H1 (cell line): ENCODE data around the gene HIPK2. TPM values are rescaled to one million over a fixed set of nuclear protein-coding genes. Genes with fewer than 3 reads are reported as not detected.

Experiments used
- CTCF ChIA-PET: fragments of 300-600 bp; sonication (Branson Sonifier 250); formaldehyde crosslinking; loops from one replicate; lab custom pipeline; 2021; ENCODE audit not compliant: partially characterized antibody; lab: Charles Lee
- POLR2A ChIA-PET: fragments of 300-600 bp; sonication (Branson Sonifier 250); formaldehyde crosslinking; loops from one replicate; lab custom pipeline; 2021; ENCODE audit warnings: inconsistent platforms; ENCODE audit not compliant: partially characterized antibody; lab: Charles Lee
- DNase-seq, 2 experiments: peaks; one replicate each; pipeline versions ENCODE4 v3.0.0 to v3.0.0-alpha.2; 2010 to 2022; ENCODE audit warnings: low spot score in 2 of 2, low read depth in 1 of 2, mixed read lengths in 1 of 2
- FAIRE-seq: peaks from 2 replicates; lab custom pipeline; 2011; peaks lifted over from hg19 to GRCh38; lab: Jason Lieb, UNC
- H2AFZ ChIP-seq: 2 replicates; pipeline ENCODE4 v1.8.1; 2012; ENCODE audit warnings: low read length, inconsistent platforms
- H2AK5ac ChIP-seq: 2 replicates; pipeline ENCODE4 v1.6.1; 2013; ENCODE audit warnings: low read depth, low read length
- H2BK120ac ChIP-seq: replicated peaks from 2 replicates; pipeline ENCODE3; 2013; ENCODE audit warnings: low read depth, low read length, inconsistent platforms
- H2BK12ac ChIP-seq: 2 replicates; pipeline ENCODE4 v1.6.1; 2013; ENCODE audit warnings: low read depth, low read length
- H2BK15ac ChIP-seq: 2 replicates; pipeline ENCODE4 v1.6.1; 2013; ENCODE audit warnings: low read length
- H2BK20ac ChIP-seq: 2 replicates; pipeline ENCODE4 v1.6.1; 2013; ENCODE audit warnings: low read length
- H2BK5ac ChIP-seq: 2 replicates; pipeline ENCODE4 v1.6.1; 2013; ENCODE audit warnings: low read depth, low read length
- H3K14ac ChIP-seq: 2 replicates; pipeline ENCODE4 v1.6.1; 2013; ENCODE audit warnings: inconsistent platforms; ENCODE audit not compliant: insufficient read length
- H3K18ac ChIP-seq: 2 replicates; pipeline ENCODE4 v1.6.1; 2013; ENCODE audit warnings: low read length; ENCODE audit errors: extremely low read depth
- H3K23ac ChIP-seq: 2 replicates; pipeline ENCODE4 v1.6.1; 2013; ENCODE audit warnings: inconsistent platforms; ENCODE audit not compliant: insufficient read length
- H3K23me2 ChIP-seq: 2 replicates; pipeline ENCODE4 v1.6.1; 2013; ENCODE audit warnings: low read depth, low read length
- H3K27ac ChIP-seq: 2 replicates; pipeline ENCODE4 v1.6.1; 2011; ENCODE audit warnings: low read depth, low read length, inconsistent platforms
- H3K27me3 ChIP-seq, 4 experiments: replicated peaks in 1 of 4; 1 replicate in 1 of 4; 2 replicates in 3 of 4; pipeline versions ENCODE4 v1.6.1 to v1.8.1; 2011 to 2013; ENCODE audit warnings: low read length in 3 of 4, mild to moderate bottlenecking in 3 of 4, inconsistent platforms in 2 of 4, mixed read lengths in 2 of 4, moderate library complexity in 1 of 4; ENCODE audit not compliant: control insufficient read depth in 3 of 4, insufficient read depth in 3 of 4; ENCODE audit errors: extremely low read depth in 1 of 4
- H3K36me3 ChIP-seq, 4 experiments: 2 replicates each; pipeline versions ENCODE4 v1.6.1 to v1.8.1; 2011 to 2013; ENCODE audit warnings: mild to moderate bottlenecking in 4 of 4, low read length in 3 of 4, moderate library complexity in 2 of 4, control low read depth in 1 of 4, inconsistent platforms in 1 of 4; ENCODE audit not compliant: insufficient read depth in 4 of 4, control insufficient read depth in 2 of 4
- H3K4ac ChIP-seq: replicated peaks from 2 replicates; pipeline ENCODE3; 2013; ENCODE audit warnings: low read length, low read depth, mixed read lengths, inconsistent platforms; ENCODE audit not compliant: insufficient read length
- H3K4me1 ChIP-seq, 4 experiments: replicated peaks in 1 of 4; 1 replicate in 1 of 4; 2 replicates in 3 of 4; pipeline versions ENCODE4 v1.6.1 to v1.8.1; 2011 to 2013; ENCODE audit warnings: low read length in 3 of 4, inconsistent platforms in 2 of 4, mixed read lengths in 1 of 4; ENCODE audit not compliant: insufficient read depth in 4 of 4, control insufficient read depth in 3 of 4
- H3K4me2 ChIP-seq, 2 experiments: 2 replicates each; pipeline versions ENCODE4 v1.6.1 to v1.8.1; 2011 to 2013; ENCODE audit warnings: low read depth in 2 of 2, low read length in 2 of 2, control low read depth in 1 of 2, inconsistent platforms in 1 of 2, mild to moderate bottlenecking in 1 of 2; ENCODE audit not compliant: insufficient read depth in 1 of 2
- H3K4me3 ChIP-seq, 4 experiments: fragments of 200-600, 300-600 bp in 1 of 4; sonication (generic), shearing (Covaris generic), sonication (Bioruptor Twin) in 1 of 4; 2 replicates each; pipeline versions ENCODE4 v1.5.1 to v1.8.1; 2011 to 2016; ENCODE audit warnings: low read length in 4 of 4, low read depth in 3 of 4, control low read depth in 2 of 4, inconsistent platforms in 2 of 4, mild to moderate bottlenecking in 2 of 4, mixed read lengths in 1 of 4, moderate library complexity in 1 of 4; ENCODE audit not compliant: insufficient read depth in 2 of 4; ENCODE audit errors: extremely low read depth in 1 of 4
- H3K56ac ChIP-seq: replicated peaks from 2 replicates; pipeline ENCODE3; 2013; ENCODE audit warnings: low read depth, mild to moderate bottlenecking, mixed read lengths, low read length, inconsistent platforms; ENCODE audit not compliant: insufficient read length
- H3K79me1 ChIP-seq: 2 replicates; pipeline ENCODE4 v1.6.1; 2013; ENCODE audit warnings: low read depth, low read length, control low read depth
- H3K79me2 ChIP-seq, 2 experiments: 2 replicates each; pipeline versions ENCODE4 v1.6.1 to v1.8.1; 2012 to 2013; ENCODE audit warnings: low read length in 2 of 2, mild to moderate bottlenecking in 2 of 2, inconsistent platforms in 1 of 2; ENCODE audit not compliant: insufficient read depth in 2 of 2, control insufficient read depth in 1 of 2
- H3K9ac ChIP-seq, 4 experiments: replicated peaks in 1 of 4; 1 replicate in 1 of 4; 2 replicates in 3 of 4; pipeline versions ENCODE4 v1.6.1 to v1.8.1; 2011 to 2013; ENCODE audit warnings: low read depth in 3 of 4, low read length in 3 of 4, control low read depth in 2 of 4, mild to moderate bottlenecking in 2 of 4, moderate library complexity in 2 of 4, inconsistent platforms in 1 of 4; ENCODE audit errors: extremely low read depth in 1 of 4
- H3K9me3 ChIP-seq, 2 experiments: 2 replicates each; pipeline versions ENCODE4 v1.6.1 to v1.8.1; 2012 to 2013; ENCODE audit warnings: mild to moderate bottlenecking in 2 of 2, moderate library complexity in 2 of 2, control low read depth in 1 of 2, inconsistent platforms in 1 of 2, low read depth in 1 of 2, low read length in 1 of 2, mixed read lengths in 1 of 2; ENCODE audit not compliant: insufficient read depth in 2 of 2
- H4K20me1 ChIP-seq, 2 experiments: replicated peaks in 1 of 2; 2 replicates each; pipeline versions ENCODE3 to v1.8.1; 2011 to 2013; ENCODE audit warnings: inconsistent platforms in 2 of 2, low read length in 2 of 2, mild to moderate bottlenecking in 1 of 2; ENCODE audit not compliant: insufficient read depth in 2 of 2, control insufficient read depth in 1 of 2
- H4K5ac ChIP-seq: 2 replicates; pipeline ENCODE4 v1.6.1; 2013; ENCODE audit warnings: low read length, low read depth, mixed read lengths, inconsistent platforms; ENCODE audit not compliant: insufficient read length
- H4K8ac ChIP-seq: 2 replicates; pipeline ENCODE4 v1.8.0; 2013; ENCODE audit warnings: mild to moderate bottlenecking, moderate library complexity, low read length, inconsistent platforms; ENCODE audit not compliant: insufficient read depth; ENCODE audit errors: extremely low read depth
- H4K91ac ChIP-seq: replicated peaks from 2 replicates; pipeline ENCODE3; 2013; ENCODE audit warnings: low read length, mixed read lengths, inconsistent platforms; ENCODE audit not compliant: insufficient read length
- WGBS, 2 experiments: shearing (Covaris generic) in 1 of 2; methylation state at CpG; one replicate each; pipeline versions ENCODE4 v1.1.6 to v1.1.7; 2013 to 2015; ENCODE audit warnings: low lambda C conversion rate in 2 of 2, mixed read lengths in 2 of 2, inconsistent platforms in 1 of 2, low coverage in 1 of 2, missing lambda C conversion rate in 1 of 2; ENCODE audit not compliant: insufficient replicate concordance in 2 of 2, insufficient coverage in 1 of 2, insufficient read length in 1 of 2; ENCODE audit errors: extremely low coverage in 1 of 2, missing lambda C conversion rate in 1 of 2; 5-methylcytosine and 5-hydroxymethylcytosine counted together
- polyA plus RNA-seq, 7 experiments: library from polyadenylated mRNA; depleted of rRNA in 3 of 7; stranded (reverse) in 5 of 7; unstranded in 2 of 7; fragments of >200 nt in 5 of 7; fragments of 200-250 nt in 2 of 7; gene quantifications; 1 replicate in 5 of 7; 2 replicates in 1 of 7; 4 replicates in 1 of 7; pipeline versions ENCODE4 v1.2.1 to v1.2.3, GENCODE V29; 2011 to 2013; ENCODE audit warnings: missing spikeins in 2 of 7, mixed read lengths in 2 of 7
- total RNA-seq: library from RNA; stranded (reverse); fragmentation: NEBNext Ultra II Directional; extraction: Animal tissue kit (Norgen Biotek cat#: 25700); gene quantifications from 2 replicates; pipeline ENCODE4 v1.2.1, GENCODE V29; 2021

The HIPK2 gene
- total and polyA plus RNA-seq, 2 of the 8 experiments (the other 6 are each of a cell fraction or from before 2014, with no cell fraction given), result 8.3 to 24.3 TPM

DNA sequence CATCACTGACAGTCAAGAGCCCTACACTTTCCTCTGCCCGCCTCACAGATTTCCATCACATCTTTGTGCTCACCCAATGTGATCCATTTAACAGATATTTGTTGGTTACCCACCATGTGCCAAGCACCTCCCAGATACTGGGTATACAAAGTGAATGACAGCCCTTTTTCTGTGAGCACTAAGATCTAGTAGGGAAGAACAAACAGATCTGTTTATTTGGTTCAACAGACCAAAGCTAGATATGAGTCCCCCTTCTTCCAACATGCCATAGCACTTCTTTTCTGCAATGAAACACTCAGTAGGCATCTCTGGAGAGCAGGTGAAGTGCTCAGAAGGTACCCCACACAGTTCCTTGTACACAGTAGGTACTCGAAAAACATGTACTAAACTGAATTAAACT is 101.4 kb downstream of the HIPK2 start:
- no peak overlapping the region for H2AFZ ChIP-seq
- H2BK5ac ChIP-seq, result no peak overlapping the region
- no peaks in the 10 kb centered on the region for H3K23me2 ChIP-seq
- FAIRE-seq (no peak), DNase-seq (no peak)
- H4K5ac ChIP-seq, result no peak overlapping the region
- no peak overlapping the region for H3K14ac ChIP-seq
- H4K91ac ChIP-seq, result no peak overlapping the region
- ChIA-PET POLR2A (no interaction called here), CTCF (no interaction called here)
- H3K36me3 ChIP-seq, result no peaks in the 10 kb centered on the region
- no peaks in the 10 kb centered on the region; a peak in 1 of 4 replicates for H3K79me2 ChIP-seq
- no peak overlapping the region for H3K4me3 ChIP-seq
- 81% methylated on average over 2 of the region's 2 CpGs; no CpG with 5 or more reads in 1 of the 2 experiments for WGBS, 2 experiments
- no peaks in the 10 kb centered on the region for H3K27me3 ChIP-seq
- no peak overlapping the region for H3K18ac ChIP-seq
- H2BK120ac ChIP-seq, result no peak overlapping the region
- H3K4me1 ChIP-seq, result peaks cover 0 to 17% (median 8%) of the 10 kb centered on the region in 4 experiments; a peak in 4 of 7 replicates
- H3K27ac ChIP-seq, result no peak overlapping the region
- H3K9ac ChIP-seq, result no peak overlapping the region
- no peaks in the 10 kb centered on the region for H3K79me1 ChIP-seq
- no peak overlapping the region for H3K23ac ChIP-seq
- no peak overlapping the region for H2AK5ac ChIP-seq
- H4K8ac ChIP-seq, result no peak overlapping the region
- H2BK12ac ChIP-seq, result no peak overlapping the region
- no peak overlapping the region for H3K4me2 ChIP-seq
- H3K56ac ChIP-seq, result no peak overlapping the region
- H2BK15ac ChIP-seq, result no peak overlapping the region
- H4K20me1 ChIP-seq, result peaks cover 0 to 5% of the 10 kb centered on the region in 2 experiments
- no peak overlapping the region for H2BK20ac ChIP-seq
- no peaks in the 10 kb centered on the region for H3K9me3 ChIP-seq
- no peak overlapping the region for H3K4ac ChIP-seq
